NK-92 (cell line): ENCODE results near the gene TOGARAM1.

Experiments used
- DNase-seq: peaks from one replicate; lab custom pipeline; 2025; ENCODE audit not compliant: unreplicated experiment; lab: John Stamatoyannopoulos, UW

Gene TOGARAM1

GRCh38 chr14:44961554-44962333, at the start of gene TOGARAM1, which contains the start of gene KLHL28:
Gene TOGARAM1 (plus strand): TSS chr14:44962190. CDS start chr14:44962422, 232 bp downstream.
Gene KLHL28 (minus strand): TSS chr14:44961947. CDS start chr14:44945928, 16,019 bp downstream.
- DNase-seq, result peak; percentile 88

GRCh38 chr14:44914849-44915248, 47.1 kb upstream of the TOGARAM1 start:
- no peak for DNase-seq

- no peak for DNase-seq
Observed at GRCh38 chr14:44928793-44929192, 33.2 kb upstream of the TOGARAM1 start.

- no peak for DNase-seq
Observed at GRCh38 chr14:44935155-44935554, 26.8 kb upstream of the TOGARAM1 start.

- DNase-seq, result no peak
Observed at GRCh38 chr14:44937547-44937946, 24.4 kb upstream of the TOGARAM1 start.

- no peak for DNase-seq
Observed at GRCh38 chr14:44940211-44940610, 21.8 kb upstream of the TOGARAM1 start.

- no peak for DNase-seq
Observed at GRCh38 chr14:44940944-44941343, 21.0 kb upstream of the TOGARAM1 start.

GRCh38 chr14:44941591-44941990, 20.4 kb upstream of the TOGARAM1 start:
- no peak for DNase-seq

GRCh38 chr14:44942436-44942835, 19.6 kb upstream of the TOGARAM1 start:
- DNase-seq, result no peak

- DNase-seq, result no peak
Observed at GRCh38 chr14:44944107-44944506, 17.9 kb upstream of the TOGARAM1 start.

GRCh38 chr14:44945264-44945663, 16.7 kb upstream of the TOGARAM1 start:
- DNase-seq, result no peak

- no peak for DNase-seq
Observed at GRCh38 chr14:44951051-44951450, 10.9 kb upstream of the TOGARAM1 start.

GRCh38 chr14:44952391-44953110, 9.4 kb upstream of the TOGARAM1 start:
- no peak for DNase-seq

GRCh38 chr14:44954750-44955149, 7.2 kb upstream of the TOGARAM1 start:
- no peak for DNase-seq

GRCh38 chr14:44955528-44955927, 6.5 kb upstream of the TOGARAM1 start:
- DNase-seq, result no peak

GRCh38 chr14:44956866-44957265, 5.1 kb upstream of the TOGARAM1 start:
- no peak for DNase-seq

GRCh38 chr14:44959538-44959937, 2.5 kb upstream of the TOGARAM1 start:
- DNase-seq, result no peak

GRCh38 chr14:44960146-44960545, 1.8 kb upstream of the TOGARAM1 start:
- no peak for DNase-seq

- DNase-seq, result no peak
Observed at GRCh38 chr14:44960646-44961045, 1.3 kb upstream of the TOGARAM1 start.

- DNase-seq, result no peak
Observed at GRCh38 chr14:44961151-44961553, 838 bp upstream of the TOGARAM1 start.

- DNase-seq, result no peak
Observed at GRCh38 chr14:44962334-44963043, 499 bp downstream of the TOGARAM1 start.
